Measurements from ENCODE around the gene ANKRD11. TPM values are rescaled to one million over a fixed set of nuclear protein-coding genes. Genes with fewer than 3 reads are reported as not detected.
"Not testable (repeated sequence)": the region's sequence is repeated elsewhere in the genome, so short reads cannot be mapped to it uniquely, and the experiment has no call there.

The ANKRD11 gene
- total RNA-seq, 1 donor from 2014 or later, result 367 TPM

GRCh38 chr16:89304181-89304851 lies 186.0 kb downstream of the ANKRD11 start:
- Mint-ChIP-seq H3K27ac (ENCODE audit: unreplicated experiment) (peak overlapping the region; percentile 41), H3K36me3 (ENCODE audit: unreplicated experiment) (no peaks in the 10 kb centered on the region), H3K4me3 (ENCODE audit: unreplicated experiment) (no peak overlapping the region), H3K9me3 (ENCODE audit: unreplicated experiment) (peaks cover 39% of the 10 kb centered on the region), H3K4me1 (ENCODE audit: low read depth, unreplicated experiment) (peaks cover 24% of the 10 kb centered on the region), H3K27me3 (ENCODE audit: unreplicated experiment) (peaks cover 42% of the 10 kb centered on the region)
- no peak for TF ChIP-seq CTCF (IDR thresholded peaks at IDR 0.05; ENCODE audit: partially characterized antibody, unreplicated experiment)
- no peak for DNase-seq

GRCh38 chr16:89303617-89304016 lies 186.7 kb downstream of the ANKRD11 start:
- peaks cover 25% of the 10 kb centered on the region for H3K4me1 Mint-ChIP-seq (ENCODE audit: low read depth, unreplicated experiment)
- no peak overlapping the region for H3K4me3 Mint-ChIP-seq (ENCODE audit: unreplicated experiment)
- H3K27ac Mint-ChIP-seq (ENCODE audit: unreplicated experiment), result peak overlapping the region; percentile 41

GRCh38 chr16:89300976-89301360 lies 189.4 kb downstream of the ANKRD11 start:
- DNase-seq, result no peak
- Mint-ChIP-seq H3K4me3 (ENCODE audit: unreplicated experiment) (peak overlapping the region; percentile 34), H3K36me3 (ENCODE audit: unreplicated experiment) (no peaks in the 10 kb centered on the region), H3K4me1 (ENCODE audit: low read depth, unreplicated experiment) (peaks cover 36% of the 10 kb centered on the region), H3K9me3 (ENCODE audit: unreplicated experiment) (peaks cover 33% of the 10 kb centered on the region), H3K27ac (ENCODE audit: unreplicated experiment) (peak overlapping the region; percentile 48), H3K27me3 (ENCODE audit: unreplicated experiment) (peaks cover 42% of the 10 kb centered on the region)
- TF ChIP-seq CTCF (IDR thresholded peaks at IDR 0.05; ENCODE audit: partially characterized antibody, unreplicated experiment), result no peak

More at GRCh38 chr16:89303617-89304016, 186.7 kb downstream of the ANKRD11 start:
- Mint-ChIP-seq H3K27me3 (ENCODE audit: unreplicated experiment) (peaks cover 45% of the 10 kb centered on the region), H3K9me3 (ENCODE audit: unreplicated experiment) (peaks cover 38% of the 10 kb centered on the region), H3K36me3 (ENCODE audit: unreplicated experiment) (no peaks in the 10 kb centered on the region)
- no peak for TF ChIP-seq CTCF (IDR thresholded peaks at IDR 0.05; ENCODE audit: partially characterized antibody, unreplicated experiment)
- no peak for DNase-seq

GRCh38 chr16:89300311-89300975 lies 189.9 kb downstream of the ANKRD11 start:
- peak overlapping the region; percentile 48 for H3K27ac Mint-ChIP-seq (ENCODE audit: unreplicated experiment)
- H3K4me1 Mint-ChIP-seq (ENCODE audit: low read depth, unreplicated experiment), result peaks cover 36% of the 10 kb centered on the region
- H3K36me3 Mint-ChIP-seq (ENCODE audit: unreplicated experiment), result no peaks in the 10 kb centered on the region
- no peak for TF ChIP-seq CTCF (IDR thresholded peaks at IDR 0.05; ENCODE audit: partially characterized antibody, unreplicated experiment)
- DNase-seq, result no peak
- H3K4me3 Mint-ChIP-seq (ENCODE audit: unreplicated experiment), result peak overlapping the region; percentile 34
- peaks cover 44% of the 10 kb centered on the region for H3K27me3 Mint-ChIP-seq (ENCODE audit: unreplicated experiment)
- peaks cover 36% of the 10 kb centered on the region for H3K9me3 Mint-ChIP-seq (ENCODE audit: unreplicated experiment)

GRCh38 chr16:89299357-89300111 lies 190.8 kb downstream of the ANKRD11 start:
- DNase-seq; H3K27ac Mint-ChIP-seq (ENCODE audit: unreplicated experiment); H3K36me3 Mint-ChIP-seq (ENCODE audit: unreplicated experiment); H3K4me3 Mint-ChIP-seq (ENCODE audit: unreplicated experiment): not testable (repeated sequence)
- H3K4me1 Mint-ChIP-seq (ENCODE audit: low read depth, unreplicated experiment), result peaks cover 39% of the 10 kb centered on the region
- H3K9me3 Mint-ChIP-seq (ENCODE audit: unreplicated experiment), result peaks cover 35% of the 10 kb centered on the region
- H3K27me3 Mint-ChIP-seq (ENCODE audit: unreplicated experiment), result peaks cover 42% of the 10 kb centered on the region
